NCI-H526 treated with DMSO at 0.1 percent for 48 hours (cell line): ENCODE data around the gene MYOM1.

Experiments
- DNase-seq: peaks from one replicate; lab custom pipeline; 2025; lab: John Stamatoyannopoulos, UW

Gene MYOM1

GRCh38 chr18:3219631-3220335 lies at the start of gene MYOM1:
Gene MYOM1, minus strand, starts transcription at chr18:3219968. Its CDS starts 4,745 bp downstream, at chr18:3215223.
- DNase-seq, result no peak

GRCh38 chr18:3269241-3269913 lies 49.6 kb upstream of the MYOM1 start:
- no peak for DNase-seq

- DNase-seq, result no peak
These were observed 48.5 kb upstream of the MYOM1 start for GRCh38 chr18:3268306-3268705.

DNA sequence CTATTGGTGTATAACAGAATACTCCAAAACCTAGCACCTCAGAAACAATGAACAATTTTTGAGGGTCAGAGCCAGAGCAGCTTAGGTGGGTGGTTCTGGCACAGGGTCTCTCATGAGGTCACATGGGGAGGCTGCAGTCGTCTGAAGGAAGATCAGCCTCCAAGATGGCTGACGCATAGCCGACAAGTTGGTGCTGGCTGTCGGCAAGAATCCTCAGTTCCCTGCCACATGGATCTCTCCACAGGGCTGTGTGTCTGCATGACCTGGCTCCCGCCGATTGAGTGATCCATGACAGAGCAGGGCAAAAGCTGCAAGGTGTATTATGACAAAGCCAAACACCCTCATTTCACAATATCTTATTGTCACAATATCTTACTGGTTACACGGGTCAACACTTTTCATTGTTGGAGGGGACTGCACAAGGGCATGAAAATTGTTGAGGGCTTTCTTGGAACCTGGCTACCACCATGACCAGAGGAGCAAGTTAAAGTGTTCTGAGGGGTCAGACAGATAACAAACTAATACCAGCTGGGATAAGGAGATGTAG lies 46.4 kb upstream of the MYOM1 start:
- no peak for DNase-seq

DNA sequence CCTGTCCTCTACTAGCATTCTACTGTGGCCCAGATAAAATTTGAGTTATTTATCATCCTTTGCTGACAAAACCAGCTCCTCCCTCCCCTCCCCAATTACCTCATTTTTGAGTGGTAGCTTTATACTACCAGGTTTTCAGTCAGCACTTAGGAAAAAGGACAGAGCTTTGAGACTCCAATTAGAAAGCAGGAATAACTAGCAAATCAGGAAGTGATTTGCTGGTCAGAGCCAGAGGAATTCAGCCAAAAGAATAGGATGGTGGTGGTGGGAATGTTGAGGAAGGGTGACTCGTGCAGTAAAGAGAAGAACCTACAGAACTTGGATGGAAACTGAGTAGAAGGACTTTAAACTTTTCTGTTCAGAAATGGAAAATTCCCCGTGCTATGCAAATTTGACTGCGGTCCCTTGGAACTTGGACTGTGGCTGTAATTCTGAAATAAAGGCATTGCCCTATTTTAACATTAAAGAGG lies 45.8 kb upstream of the MYOM1 start:
- DNase-seq, result no peak

- DNase-seq, result no peak
These were observed 44.6 kb upstream of the MYOM1 start for GRCh38 chr18:3264362-3264761.

DNA sequence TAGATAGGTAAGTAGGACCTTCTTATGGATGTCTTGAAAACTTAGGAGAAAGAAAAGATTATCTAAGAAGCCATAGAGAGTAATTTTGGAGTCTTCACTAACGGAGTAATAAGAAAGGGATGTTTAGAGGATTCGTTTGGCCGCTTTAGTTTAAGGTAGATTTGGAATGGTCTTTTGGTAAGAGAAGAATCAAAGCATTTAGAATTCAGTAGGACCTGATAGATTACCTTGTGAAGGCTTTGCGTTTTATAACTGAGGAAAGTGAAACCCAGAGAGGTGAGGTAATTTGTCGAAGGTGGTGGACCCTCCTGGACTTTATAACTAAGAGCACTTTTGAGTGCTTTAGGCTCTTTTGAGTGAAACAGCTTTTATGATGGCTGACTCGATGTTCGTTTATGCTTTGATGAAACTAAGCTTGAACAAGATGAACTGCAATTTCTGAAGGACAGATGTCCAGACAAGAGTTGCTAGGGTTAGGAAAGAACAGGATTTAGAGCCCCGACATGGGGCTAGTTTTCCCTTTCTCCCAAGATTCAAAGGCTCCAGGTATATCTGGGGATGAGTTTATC lies 43.4 kb upstream of the MYOM1 start:
- DNase-seq, result no peak

GRCh38 chr18:3262234-3263131 lies 42.7 kb upstream of the MYOM1 start:
- no peak for DNase-seq

GRCh38 chr18:3261373-3262233 lies 41.8 kb upstream of the MYOM1 start, which contains the start of gene MYL12B:
Gene MYL12B, plus strand, starts transcription at chr18:3262133. Its CDS starts 10,766 bp downstream, at chr18:3272899.
- DNase-seq, result peak; percentile 29

- no peak for DNase-seq
These were observed 41.2 kb upstream of the MYOM1 start for GRCh38 chr18:3260995-3261372.

- no peak for DNase-seq
These were observed 37.9 kb upstream of the MYOM1 start for GRCh38 chr18:3257627-3258120.

- no peak for DNase-seq
These were observed 37.2 kb upstream of the MYOM1 start for GRCh38 chr18:3256693-3257626.

GRCh38 chr18:3255611-3256165 lies 35.9 kb upstream of the MYOM1 start:
- DNase-seq, result no peak

GRCh38 chr18:3254725-3255124 lies 35.0 kb upstream of the MYOM1 start:
- no peak for DNase-seq

GRCh38 chr18:3252843-3253242 lies 33.1 kb upstream of the MYOM1 start:
- DNase-seq, result no peak

DNA sequence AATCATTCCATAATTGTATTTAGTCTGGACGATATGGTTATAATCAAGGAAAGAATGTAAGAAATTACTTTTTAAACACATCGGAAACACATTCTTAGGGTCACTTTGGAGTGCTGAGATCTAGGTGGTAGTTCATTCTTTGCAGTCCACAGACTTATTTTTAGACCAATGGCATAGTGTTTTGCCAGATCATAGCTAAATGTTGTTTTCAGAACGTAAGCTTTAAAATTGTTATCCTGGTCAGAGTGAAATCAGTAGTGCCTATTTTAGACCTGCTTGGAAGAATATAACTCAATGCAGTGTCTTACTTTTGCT lies 32.2 kb upstream of the MYOM1 start:
- no peak for DNase-seq

DNA sequence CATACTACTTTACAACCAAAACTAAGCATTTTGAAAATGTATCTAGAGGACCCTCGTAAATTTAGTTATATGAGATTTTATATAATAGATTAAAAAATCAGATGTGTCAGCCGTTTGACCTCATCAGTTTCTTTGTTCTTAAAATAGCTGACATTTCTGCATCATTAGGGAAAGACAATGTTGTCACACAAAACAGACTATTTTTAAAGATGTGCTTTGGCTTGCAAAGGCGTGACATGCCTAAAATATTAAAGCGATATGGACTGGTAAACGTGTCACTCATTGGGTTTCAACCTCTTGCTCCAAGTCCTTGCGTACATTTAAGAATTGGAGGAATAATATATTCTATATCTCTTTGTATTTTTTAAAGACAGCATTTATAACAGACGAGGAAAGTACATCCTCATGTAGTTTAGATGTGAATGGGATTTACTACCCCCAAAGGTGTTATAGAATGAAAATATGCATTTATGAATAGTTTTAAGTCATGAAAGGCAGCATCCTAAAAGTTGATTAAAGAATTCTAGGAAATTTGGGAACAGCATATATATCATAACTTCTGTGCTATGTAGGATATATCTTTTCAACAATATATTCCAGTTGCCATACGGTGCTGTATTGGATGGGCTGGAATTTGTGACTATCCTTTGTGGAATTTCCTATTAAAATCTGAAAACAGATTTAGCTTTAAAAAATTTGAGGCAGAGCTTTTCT lies 31.6 kb upstream of the MYOM1 start:
- DNase-seq, result no peak

GRCh38 chr18:3250237-3251107 lies 30.7 kb upstream of the MYOM1 start:
- DNase-seq, result no peak
